ENCODE measurements around the gene DISP1.
"Not testable (repeated sequence)": the region's sequence is repeated elsewhere in the genome, so short reads cannot be mapped to it uniquely, and the experiment has no call there.

DISP1 gene

DNA sequence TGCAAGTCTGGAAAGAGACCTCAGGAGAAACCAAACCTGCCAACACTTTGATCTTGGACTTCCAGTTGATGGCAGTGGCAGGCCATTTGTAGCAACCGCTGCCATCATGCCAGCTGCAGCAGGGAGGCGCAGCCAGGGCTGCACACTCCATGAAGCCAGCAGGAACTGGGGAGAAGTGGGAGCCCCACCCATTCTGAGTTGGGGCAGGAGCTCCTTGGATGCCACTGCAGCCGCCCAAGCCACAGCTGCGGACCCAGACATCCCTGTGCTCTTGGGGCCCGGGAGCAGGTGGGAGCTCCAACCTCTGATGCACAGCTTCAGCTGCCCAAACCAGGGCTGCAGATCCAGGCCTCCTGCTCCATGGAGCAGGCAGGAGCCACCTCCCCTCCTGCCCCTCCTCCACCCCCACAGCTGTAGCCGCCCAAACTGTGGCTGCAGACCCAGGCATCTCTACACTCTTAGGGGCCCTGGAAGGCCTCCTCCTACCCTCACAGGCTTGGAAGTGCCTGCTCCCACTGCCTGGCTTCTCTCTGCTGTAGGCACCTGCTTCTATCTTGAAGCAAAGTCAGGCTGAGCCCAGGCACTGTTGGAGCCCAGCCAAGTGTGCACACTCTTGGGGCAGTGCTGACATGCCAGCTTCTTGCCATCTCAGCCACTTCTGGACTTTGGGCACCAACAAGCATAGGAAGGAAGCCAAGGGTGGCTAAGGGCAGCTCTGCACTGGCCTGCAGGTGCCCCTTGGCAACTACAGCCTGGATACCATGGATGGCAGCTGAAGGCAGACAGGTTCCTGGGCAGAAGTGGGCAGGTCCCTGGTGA lies 20.0 kb upstream of the DISP1 start:
- no peak for DNase-seq

DNA sequence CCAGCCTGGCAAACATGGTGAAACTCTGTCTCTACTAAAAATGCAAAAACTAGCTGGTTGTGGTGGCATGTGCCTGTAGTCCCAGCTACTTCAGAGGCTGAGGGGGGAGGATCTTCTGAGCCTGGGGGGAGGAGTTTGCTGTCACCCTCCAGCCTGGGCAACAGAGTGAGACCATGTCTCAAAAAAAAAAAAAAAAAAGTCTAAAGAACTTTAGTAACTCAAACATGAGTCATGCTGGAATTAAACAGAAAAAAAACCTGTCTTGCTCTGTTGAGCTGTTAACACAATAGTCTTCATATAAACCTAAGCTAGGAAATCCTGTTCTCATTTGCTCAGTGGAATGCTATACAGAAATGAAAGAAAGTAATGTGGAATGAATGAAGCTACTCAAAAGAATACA lies 16.7 kb upstream of the DISP1 start:
- DNase-seq, result no peak

DNA sequence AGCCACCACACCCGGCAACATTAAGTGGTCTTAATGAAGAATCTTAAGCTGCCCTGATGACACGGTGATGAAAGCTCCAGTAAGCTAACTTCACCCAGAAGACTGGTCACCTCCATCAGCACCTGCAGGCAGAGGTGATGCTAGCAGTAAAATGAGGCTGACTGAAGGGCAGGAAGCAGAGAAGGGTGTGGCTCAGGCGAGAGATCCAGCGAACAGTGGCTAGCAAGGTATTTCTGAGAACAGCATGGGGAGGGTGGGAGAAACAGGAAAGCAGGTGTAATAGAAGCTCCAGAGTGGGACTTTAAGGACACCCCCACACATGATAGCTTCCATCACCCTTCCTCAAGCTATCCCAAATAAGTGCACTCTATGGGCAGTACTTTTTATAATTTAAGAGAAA lies 15.9 kb upstream of the DISP1 start:
- no peak for DNase-seq

DNA sequence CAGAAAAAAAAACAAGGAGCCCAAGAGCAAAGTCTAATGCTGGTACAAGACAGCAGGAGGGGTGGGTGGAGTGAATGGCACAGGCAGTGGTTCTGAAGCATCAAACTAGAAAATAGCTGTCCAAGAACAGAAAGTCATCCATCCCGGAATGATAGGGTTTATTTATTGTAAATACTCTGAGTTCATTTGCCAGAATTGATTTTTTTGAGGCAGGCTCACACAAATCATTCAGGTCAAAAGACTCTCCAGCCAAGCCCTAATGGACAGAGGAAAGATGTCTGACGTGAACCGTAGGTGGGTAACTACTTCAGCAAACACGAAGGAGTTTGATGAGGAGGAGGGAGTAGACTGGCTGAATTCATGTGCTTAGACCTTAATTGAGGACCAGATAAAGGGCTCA lies 13.8 kb upstream of the DISP1 start:
- DNase-seq, result no peak

DNA sequence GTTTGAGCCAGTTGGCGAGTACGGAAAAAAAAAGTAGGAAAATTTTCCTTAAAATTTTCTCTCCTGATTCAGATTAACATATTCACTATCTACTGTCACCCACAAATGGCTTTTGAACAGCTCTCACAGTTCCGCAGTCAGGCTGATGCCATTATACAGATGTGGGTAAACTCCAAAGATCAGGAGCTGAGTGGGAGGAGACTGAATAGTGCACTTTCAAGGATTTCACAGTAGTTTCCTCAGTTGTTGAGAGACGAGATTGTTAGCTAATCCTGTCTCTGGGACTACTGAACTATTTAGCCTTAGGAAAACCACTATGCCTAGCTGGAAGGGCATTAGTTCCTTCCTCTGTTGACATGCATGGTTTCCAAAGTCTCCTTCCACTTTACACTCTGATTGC lies 3.2 kb upstream of the DISP1 start:
- no peak for DNase-seq

DNA sequence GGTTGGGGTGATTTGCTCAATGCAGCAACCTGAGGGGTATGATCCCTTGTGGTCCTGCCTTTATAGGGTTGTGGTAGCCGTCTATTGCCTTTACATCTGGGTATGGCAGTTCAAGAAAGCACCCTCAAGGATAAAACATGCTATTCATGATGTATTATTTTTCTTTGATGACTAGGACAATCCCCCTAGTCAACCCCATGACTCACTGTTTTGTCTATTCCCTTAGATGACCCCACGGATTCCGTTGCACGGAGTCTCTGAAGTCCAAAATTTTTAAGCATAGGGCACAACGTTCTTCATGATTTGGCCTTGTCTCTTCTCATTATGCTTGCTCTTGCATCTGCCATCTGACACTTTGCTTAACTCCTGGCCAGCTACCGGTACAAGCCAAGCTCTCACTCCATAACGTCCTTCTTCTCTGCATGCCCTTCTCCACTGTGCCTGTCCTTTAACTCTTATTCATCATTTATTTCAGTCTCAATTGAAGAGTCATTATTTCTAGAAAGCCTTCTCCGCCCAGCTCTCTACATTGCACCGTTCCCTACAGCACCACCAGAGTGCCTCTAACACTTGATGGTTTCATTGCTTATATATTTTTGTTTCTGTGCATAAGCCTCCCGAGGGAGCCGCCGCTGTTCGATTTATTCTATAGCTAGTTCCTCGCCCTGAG lies 838 bp upstream of the DISP1 start:
- no peak for DNase-seq

DNA sequence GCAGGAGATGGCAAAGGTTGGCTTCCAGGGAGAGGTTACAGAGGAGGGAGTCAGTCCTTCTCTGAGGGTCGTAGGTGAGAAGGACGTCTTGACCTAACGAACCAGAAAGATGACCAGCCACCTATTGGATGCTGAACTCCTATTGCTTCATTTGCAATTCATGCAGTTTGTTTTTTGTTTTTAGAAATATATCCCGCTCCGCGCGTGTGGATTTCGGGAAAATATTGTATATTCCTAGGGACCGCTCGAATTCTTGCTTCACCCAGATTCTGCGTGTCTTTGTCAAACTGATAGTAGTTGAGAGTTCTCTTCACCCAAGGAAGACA lies 564 bp downstream of the DISP1 start:
- DNase-seq, result no peak

DNA sequence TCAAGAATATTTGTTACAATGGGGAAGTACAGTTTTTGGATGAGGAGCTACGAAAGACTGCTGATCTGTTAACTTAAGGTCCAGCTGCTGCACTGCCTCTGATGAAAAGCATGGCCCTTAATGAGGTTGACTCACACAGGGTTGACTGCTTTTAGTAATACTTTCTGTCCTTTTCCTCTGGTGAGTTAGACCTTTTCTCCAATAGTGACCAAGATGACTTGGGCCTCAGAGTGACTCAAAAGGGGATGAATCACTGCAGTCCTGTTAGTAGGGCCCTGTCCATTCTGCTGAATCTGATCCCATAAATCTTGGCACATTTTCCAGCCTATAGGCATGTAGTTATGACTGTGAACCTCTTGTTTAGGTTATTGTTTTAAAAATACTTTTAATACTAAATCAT lies 2.7 kb downstream of the DISP1 start:
- no peak for DNase-seq

DNA sequence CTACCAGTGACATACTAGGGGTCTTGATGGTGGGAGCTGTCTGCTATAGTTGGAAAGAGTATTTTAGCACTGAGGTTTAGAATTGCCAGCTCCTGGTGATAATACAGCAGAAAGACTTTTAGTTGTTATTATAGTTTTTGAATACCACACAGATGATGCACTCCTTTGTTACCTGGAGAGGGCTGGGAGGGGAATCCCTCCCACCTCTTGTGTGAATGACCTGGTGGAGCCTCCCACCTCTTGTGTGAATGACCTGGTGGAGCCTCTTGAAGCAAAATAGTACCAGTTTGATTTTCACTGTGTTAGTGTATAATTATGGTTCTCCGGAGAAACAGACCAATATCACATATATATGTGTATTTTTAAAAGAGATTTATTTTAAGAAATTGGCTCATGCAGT lies 3.3 kb downstream of the DISP1 start:
- DNase-seq, result no peak

DNA sequence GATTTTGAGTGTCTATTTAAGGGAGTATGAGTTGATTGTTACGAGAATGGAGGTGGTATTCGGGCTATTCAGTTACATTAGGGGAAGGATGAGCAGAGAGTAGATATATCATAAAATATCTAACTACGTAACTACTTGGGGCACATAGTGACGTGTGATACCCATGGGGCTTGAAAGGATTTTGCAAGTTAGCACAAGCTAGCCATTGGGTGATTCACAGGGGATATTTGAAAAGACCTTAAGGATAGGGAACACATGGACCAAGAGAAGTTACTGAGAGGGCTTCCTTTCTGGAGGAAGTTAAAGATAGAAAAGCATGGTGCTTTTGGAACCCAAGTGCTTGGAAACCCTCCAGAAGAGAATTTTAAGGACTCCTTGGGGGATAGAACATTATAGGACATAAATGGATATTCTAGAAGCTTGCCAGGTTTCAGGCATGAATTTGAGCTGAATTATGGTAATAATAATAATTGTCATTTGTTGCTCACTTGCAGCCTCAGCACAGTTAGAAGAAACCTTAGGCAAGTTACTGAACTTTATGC lies 5.4 kb downstream of the DISP1 start:
- no peak for DNase-seq

DNA sequence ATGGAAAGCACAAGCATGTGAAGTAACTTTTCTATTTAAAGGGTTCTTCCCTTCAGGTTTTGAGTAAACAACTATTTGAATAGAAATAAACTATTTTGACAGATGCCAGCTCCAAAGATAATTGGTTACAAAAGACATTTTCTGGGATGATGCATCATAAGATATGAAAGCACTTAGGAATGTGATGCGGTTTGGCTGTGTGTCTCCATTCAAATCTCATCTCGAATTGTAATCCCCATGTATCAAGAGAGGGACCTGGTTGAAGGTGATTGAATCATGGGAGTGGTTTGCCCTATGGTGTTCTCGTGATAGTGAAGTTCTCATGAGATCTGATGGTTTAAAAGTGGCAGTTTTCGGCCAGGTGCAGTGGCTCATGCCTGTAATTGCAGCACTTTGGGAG lies 6.4 kb downstream of the DISP1 start:
- DNase-seq, result no peak

DNA sequence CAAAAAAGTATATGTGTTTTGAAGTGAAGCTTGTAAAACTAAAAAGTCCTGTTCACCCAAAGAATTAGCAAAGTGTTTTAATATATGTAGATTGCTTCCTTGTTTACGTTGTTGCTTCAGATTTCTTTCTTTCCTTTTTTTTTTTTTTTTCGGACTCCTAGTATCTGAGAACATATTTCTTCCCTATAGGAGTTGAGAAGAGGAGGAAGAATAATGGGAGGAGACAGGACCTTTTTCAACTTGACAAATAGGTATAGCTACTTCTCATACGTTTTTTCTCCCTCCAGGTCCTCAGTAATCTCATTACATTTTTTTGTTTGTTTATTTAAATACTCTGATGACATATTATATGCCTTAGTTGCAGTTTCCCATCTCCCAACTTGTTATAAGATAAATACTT lies 8.9 kb downstream of the DISP1 start:
- DNase-seq, result no peak

DNA sequence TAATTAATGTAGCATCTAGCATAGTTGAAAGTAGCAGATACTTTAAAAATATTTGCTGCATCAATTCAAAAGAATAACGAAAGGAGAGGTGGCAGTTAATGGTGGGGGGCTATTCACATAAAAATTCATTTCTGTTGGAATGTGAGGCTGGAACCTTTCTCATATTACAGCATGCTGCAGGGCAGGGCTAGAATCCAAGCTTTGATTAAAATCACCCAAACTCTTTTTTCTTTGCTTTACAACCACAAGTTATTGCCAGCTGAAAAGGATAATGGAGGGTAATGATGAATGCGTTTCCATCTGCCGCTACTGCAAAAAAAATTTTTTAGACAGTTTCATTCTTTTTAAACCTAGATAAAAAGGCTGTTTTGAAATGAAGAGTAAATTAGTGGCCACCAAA lies 9.8 kb downstream of the DISP1 start:
- DNase-seq, result no peak

DNA sequence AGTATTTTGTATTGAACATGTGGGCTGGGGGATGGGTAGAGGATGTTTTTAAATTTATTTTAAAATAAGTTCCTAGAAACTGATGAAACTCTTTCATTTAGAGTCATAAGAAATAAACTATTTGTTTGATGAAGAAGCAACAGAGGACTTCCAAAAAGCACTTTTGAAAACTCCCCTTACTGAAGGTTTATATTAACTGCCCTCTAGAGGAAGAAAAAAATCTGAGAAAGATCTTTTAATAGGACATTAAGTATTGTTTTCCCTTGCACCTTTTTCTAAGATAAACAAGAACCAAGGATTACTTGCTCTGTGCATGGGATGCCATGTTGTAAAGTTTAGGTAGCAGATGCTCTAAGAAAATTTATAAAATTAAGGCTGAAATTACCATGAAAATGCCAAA lies 14.1 kb downstream of the DISP1 start:
- no peak for DNase-seq

DNA sequence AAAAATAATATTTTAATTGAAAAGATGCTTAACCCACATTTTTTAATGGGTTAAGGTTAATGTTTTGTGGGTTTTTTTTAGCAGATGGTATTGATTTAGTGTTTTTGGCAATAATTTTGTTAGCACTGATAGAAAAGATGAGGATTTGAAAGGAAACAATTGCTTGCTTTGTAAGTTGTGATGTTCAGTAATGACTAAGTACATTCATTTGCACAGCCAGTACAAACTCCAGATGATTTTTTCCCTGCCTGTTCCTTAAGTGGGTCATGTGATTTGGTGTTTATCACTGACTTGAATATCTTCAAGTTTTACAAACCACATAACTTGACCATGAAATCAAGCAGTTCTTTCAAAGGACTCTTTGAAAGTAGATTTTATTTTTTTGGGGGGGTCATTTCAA lies 15.0 kb downstream of the DISP1 start:
- no peak for DNase-seq

DNA sequence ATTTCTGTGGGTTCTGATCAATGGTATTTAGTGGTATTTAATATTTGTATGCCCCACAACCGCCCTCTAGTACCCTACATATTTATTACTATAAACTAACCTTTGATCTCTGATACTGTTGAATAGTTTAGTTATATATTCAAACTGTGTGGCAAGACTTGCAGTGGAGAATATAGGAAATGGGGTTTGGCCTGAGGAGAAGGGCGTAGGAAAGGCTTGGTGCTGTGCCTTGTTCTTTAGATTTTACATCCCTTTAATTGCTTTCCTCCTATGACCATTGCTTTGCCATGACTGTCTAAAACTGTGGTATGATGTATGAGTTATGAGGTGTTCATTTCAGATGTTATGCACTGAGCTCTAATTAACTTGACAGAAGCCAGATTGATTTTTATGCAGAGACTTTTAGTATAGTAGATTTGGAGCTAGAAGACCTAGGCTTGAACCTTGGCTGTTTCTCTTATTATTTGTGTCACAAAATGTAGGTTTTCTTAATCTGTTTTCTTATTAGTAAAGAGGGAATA lies 18.6 kb downstream of the DISP1 start:
- DNase-seq, result no peak

DNA sequence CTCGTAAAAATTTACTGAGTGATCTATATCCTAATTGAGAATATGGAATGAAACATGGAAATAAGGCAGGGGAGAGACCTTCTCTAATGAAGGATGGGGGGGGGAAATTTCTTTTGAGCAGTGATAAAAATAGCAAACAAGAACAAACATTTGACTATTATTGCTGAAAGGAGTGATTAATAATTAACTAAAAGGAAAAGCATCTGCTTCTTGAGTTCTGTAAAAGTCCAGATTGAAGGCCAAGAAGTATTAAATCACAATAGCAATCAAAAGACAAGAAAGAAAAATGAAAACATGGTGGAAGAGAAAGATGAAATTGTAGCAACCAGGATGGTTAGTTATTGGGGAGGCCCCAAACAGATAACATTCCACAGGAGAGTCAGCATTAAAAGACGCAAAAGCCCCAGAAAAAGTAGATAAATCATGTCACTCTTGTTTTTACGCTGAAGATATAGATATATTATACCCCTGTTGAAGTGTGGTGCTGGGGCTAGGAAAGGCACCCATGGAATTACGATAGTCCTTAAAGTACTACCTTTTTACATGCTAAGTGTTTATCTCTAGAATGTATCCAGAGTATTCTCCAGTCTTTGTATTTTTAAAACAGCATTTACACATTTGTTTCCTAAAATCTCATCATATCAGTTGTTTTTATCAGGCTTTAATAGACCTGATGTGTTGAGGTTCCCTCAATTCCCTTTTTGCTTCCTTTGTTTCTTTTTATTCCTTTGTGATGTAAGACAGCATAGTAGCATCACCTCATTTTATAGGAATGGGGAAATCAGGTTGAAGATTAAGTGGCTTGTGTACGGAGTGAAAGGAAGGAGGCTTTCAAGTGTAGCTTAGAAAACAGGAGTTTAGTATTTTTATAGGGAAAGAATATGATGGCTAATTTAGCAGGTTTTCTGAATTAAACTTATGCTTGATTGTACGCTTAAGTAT lies 28.9 kb downstream of the DISP1 start:
- DNase-seq, result no peak

DNA sequence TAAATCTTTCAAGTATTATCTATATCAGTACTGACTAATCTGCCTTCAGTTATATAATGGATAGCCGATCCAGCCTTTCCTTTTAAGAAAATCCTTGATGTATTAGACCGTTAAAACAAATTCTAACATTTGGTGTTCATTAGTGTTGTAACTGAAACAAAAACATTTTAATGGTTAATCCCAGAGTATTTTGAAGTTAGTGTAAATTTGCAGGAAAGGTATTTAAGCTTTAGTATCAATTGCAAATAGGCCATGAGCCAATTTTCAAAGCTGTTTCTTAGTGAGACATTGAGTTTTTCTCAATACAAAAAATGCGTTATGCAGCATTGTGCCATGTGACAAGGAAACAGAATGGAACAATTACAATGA lies 29.6 kb downstream of the DISP1 start:
- DNase-seq, result no peak

DNA sequence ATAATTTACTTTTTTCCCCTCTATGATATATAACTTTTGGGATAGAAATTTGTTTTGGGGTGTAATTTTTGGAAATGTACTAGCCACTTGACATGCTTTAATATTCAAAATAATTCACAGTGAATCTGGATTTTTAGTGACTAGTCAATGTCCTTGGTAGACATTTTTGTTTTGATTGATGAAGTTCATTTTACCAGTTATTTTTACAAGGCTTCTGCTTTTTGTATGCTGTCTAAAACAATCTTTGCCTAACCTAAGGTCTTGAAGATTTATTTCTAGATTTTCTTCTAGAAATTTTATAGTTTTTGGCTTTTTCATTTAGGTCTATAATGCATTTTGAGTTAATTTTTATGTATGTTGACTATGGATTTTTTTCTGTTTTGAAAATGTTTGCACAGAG lies 30.9 kb downstream of the DISP1 start:
- DNase-seq, result no peak

DNA sequence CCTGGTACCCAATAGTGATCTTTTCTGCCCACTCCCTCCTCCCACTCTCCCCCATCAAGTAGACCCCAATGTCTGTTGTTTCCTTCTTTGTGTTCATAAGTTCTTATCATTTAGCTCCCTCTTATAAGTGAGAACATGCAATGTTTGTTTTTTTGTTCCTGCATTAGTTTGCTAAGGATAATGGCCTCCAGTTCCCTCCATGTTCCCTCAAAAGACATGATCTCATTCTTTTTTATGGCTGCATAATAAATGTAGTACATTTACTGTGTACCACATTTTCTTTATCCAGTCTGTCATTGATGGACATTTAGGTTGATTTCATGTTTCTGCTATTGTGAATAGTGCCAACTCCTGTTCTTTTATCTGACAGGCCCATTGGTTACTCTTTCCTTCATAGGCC lies 35.7 kb downstream of the DISP1 start:
- not testable (repeated sequence) for DNase-seq

DNA sequence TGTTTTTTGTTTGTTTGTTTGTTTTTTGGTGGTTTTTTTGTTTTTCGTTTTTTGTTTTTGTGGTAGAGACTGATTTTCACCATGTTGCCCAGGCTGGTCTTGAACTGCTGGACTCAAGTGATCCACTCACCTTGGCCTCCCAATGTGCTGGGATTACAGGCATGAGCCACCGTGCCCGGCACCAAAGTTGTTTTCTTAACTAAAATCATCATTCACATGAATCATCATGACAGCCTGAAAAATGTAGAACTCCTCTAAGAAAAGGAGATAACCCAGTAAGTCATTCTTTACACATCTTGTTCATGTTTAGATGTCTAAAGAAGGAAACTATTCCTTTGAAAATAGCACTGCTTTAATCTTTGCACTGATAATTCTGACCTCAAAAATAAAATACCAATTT lies 37.5 kb downstream of the DISP1 start:
- no peak for DNase-seq

DNA sequence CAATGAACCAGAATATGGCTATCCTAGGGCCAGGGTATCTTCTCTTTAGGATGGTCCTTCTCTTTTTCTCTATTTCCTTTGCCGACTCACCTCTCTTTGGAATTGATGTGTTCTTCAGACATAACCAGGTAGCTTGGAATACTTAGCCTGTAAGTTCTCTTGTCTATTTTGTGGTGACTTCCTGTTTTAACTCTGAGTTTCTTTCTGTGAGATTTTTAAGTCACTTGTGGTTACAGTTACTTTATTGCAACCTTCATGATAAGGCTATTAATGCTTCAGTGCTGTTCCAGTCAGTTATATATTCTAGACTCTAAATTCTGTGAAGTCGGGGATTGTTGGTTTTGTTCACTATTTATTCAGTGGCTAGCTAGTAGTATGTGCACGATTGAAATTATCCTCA lies 46.2 kb downstream of the DISP1 start:
- no peak for DNase-seq

Data from stimulated activated CD8-positive, alpha-beta memory T cell treated with anti-CD3 and anti-CD28 coated beads, Interleukin-4, amount 100 ng/mL, for 48 hours (primary cell).